GM18505 (cell line): ENCODE results near the gene CTDP1.

ENCODE experiments used
- ATAC-seq: cut with Tn5 transposase; IDR thresholded peaks from one replicate; pipeline ENCODE4 v1.9.1; 2021; ENCODE audit not compliant: unreplicated experiment
- POLR2A ChIP-seq: IDR thresholded peaks from 4 replicates; pipeline ENCODE4 v1.6.1; 2011; ENCODE audit warnings: borderline replicate concordance; ENCODE audit not compliant: insufficient read depth, insufficient read length; ENCODE audit errors: extremely low read depth

The CTDP1 gene

DNA sequence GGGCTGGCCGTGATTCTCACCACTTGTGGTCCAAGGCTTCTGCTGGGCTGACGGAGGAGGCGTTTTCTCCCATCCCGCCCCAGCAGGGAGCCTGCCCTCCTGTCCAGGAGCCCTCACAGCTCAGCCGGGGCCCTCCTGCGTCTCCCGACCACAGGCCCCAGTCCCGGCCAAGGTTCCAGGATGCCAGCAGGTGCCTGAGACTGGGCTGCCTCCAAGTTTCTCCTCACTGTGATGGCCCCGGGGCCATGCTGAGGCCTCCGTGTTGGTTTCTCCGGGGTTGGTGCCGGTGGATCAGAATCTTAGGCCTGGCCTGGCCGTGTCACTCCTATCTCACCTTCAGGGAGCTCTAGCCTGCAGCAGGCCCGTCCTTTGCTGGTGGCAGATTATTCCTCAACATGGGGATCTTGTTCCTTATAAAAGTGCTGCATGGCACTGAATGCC is 124.0 kb downstream of the CTDP1 start:
- no peak for ATAC-seq
- TF ChIP-seq POLR2A, result no peak
